Neural progenitor cell (in vitro differentiated cells): ENCODE measurements around the gene NECTIN3.

Experiments used
- EZH2 ChIP-seq: fragments of 200-600 bp; sonication (generic); IDR thresholded peaks from 2 replicates; pipeline ENCODE4 v1.6.1; 2017; ENCODE audit warnings: antibody characterized with exemption, mild to moderate bottlenecking, moderate library complexity
- EZH2phosphoT487 ChIP-seq: fragments of 200-600 bp; sonication (generic); IDR thresholded peaks from 2 replicates; pipeline ENCODE4 v1.6.1; 2017; ENCODE audit warnings: antibody characterized with exemption
- TF ChIP-seq, protein P1 (sequence below): fragments of 200-600 bp; sonication (generic); IDR thresholded peaks from 2 replicates; pipeline ENCODE4 v1.5.1; 2017; ENCODE audit warnings: antibody characterized with exemption, mild to moderate bottlenecking

GRCh38 chr3:111173906-111174305, 102.3 kb downstream of the NECTIN3 start:
- TF ChIP-seq, protein P1, sequence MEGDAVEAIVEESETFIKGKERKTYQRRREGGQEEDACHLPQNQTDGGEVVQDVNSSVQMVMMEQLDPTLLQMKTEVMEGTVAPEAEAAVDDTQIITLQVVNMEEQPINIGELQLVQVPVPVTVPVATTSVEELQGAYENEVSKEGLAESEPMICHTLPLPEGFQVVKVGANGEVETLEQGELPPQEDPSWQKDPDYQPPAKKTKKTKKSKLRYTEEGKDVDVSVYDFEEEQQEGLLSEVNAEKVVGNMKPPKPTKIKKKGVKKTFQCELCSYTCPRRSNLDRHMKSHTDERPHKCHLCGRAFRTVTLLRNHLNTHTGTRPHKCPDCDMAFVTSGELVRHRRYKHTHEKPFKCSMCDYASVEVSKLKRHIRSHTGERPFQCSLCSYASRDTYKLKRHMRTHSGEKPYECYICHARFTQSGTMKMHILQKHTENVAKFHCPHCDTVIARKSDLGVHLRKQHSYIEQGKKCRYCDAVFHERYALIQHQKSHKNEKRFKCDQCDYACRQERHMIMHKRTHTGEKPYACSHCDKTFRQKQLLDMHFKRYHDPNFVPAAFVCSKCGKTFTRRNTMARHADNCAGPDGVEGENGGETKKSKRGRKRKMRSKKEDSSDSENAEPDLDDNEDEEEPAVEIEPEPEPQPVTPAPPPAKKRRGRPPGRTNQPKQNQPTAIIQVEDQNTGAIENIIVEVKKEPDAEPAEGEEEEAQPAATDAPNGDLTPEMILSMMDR, result no peak
- no peak for TF ChIP-seq EZH2phosphoT487
- no peak for TF ChIP-seq EZH2
